Measurements from ENCODE around the gene TMEM44.
"Not testable (repeated sequence)": the region's sequence is repeated elsewhere in the genome, so short reads cannot be mapped to it uniquely, and the experiment has no call there.

Gene TMEM44

GRCh38 chr3:194638991-194639605 is 5.9 kb upstream of the TMEM44 start:
- no peak for DNase-seq

- no peak for DNase-seq
Observed at GRCh38 chr3:194637541-194638400, 4.6 kb upstream of the TMEM44 start.

- no peak for DNase-seq
Observed at GRCh38 chr3:194637066-194637465, 3.8 kb upstream of the TMEM44 start.

- DNase-seq, result no peak
Observed at GRCh38 chr3:194632809-194633348, 340 bp downstream of the TMEM44 start.

- DNase-seq, result no peak
Observed at GRCh38 chr3:194632226-194632808, 902 bp downstream of the TMEM44 start.

- no peak for DNase-seq
Observed at GRCh38 chr3:194631696-194632095, 1.5 kb downstream of the TMEM44 start.

- not testable (repeated sequence) for DNase-seq
Observed at GRCh38 chr3:194630681-194631080, 2.5 kb downstream of the TMEM44 start.

GRCh38 chr3:194624956-194625355 is 8.3 kb downstream of the TMEM44 start:
- no peak for DNase-seq

GRCh38 chr3:194623449-194624290 is 9.5 kb downstream of the TMEM44 start:
- no peak for DNase-seq

GRCh38 chr3:194622621-194623340 is 10.4 kb downstream of the TMEM44 start:
- DNase-seq, result no peak

- no peak for DNase-seq
Observed at GRCh38 chr3:194621947-194622346, 11.3 kb downstream of the TMEM44 start.

- no peak for DNase-seq
Observed at GRCh38 chr3:194620196-194620595, 13.0 kb downstream of the TMEM44 start.

- DNase-seq, result no peak
Observed at GRCh38 chr3:194619741-194620140, 13.5 kb downstream of the TMEM44 start.

GRCh38 chr3:194618858-194619608 is 14.2 kb downstream of the TMEM44 start:
- DNase-seq, result no peak

GRCh38 chr3:194617827-194618226 is 15.4 kb downstream of the TMEM44 start:
- DNase-seq, result no peak

- DNase-seq, result no peak
Observed at GRCh38 chr3:194617143-194617671, 16.0 kb downstream of the TMEM44 start.

- no peak for DNase-seq
Observed at GRCh38 chr3:194615226-194615625, 18.0 kb downstream of the TMEM44 start.

- DNase-seq, result no peak
Observed at GRCh38 chr3:194612221-194612620, 21.0 kb downstream of the TMEM44 start.

GRCh38 chr3:194610689-194611088 is 22.5 kb downstream of the TMEM44 start:
- no peak for DNase-seq

- no peak for DNase-seq
Observed at GRCh38 chr3:194609601-194610000, 23.6 kb downstream of the TMEM44 start.

GRCh38 chr3:194608981-194609380 is 24.2 kb downstream of the TMEM44 start:
- no peak for DNase-seq
